ENCODE data around the gene INHBB. TPM values are rescaled to one million over a fixed set of nuclear protein-coding genes. Genes with fewer than 3 reads are reported as not detected.

Gene INHBB
- total RNA-seq, 1 donor from 2014 or later: 2.8 TPM

DNA sequence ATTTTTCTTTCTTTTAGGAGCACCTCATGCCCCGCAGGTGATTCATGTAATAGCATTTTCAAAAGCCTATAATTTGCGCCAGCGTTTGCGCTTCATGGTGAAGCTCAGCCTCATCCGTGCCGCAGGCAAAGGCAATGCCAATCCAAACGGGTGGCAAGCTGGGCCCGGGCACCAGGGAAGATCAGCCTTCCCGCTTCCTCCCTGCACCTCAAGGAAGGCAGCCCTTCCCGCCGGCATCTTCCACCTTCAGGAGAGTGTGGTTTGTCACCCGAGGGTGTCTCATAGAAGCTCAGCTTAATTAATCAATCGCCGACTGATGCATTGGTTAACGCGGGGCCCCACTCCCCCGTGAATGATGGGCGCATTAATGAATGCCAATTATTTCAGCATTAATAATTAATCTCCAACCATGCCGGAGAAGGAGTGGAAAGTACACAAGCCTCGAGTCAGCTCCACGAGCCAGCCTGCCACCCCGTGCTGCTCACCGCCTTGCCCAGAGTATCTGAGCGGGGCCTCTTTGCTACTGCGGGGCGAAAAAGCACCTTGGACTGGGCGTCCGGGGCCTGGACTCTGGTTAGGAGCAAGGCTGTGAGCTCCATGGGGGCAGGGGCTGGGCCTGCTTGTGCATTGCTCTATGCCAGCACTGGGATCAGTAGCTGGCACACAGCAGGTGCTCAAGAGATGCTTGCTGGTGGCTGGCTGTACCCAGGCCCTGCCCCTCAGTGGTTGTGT lies 13.0 kb downstream of the INHBB start:
- DNase-seq: no peak

DNA sequence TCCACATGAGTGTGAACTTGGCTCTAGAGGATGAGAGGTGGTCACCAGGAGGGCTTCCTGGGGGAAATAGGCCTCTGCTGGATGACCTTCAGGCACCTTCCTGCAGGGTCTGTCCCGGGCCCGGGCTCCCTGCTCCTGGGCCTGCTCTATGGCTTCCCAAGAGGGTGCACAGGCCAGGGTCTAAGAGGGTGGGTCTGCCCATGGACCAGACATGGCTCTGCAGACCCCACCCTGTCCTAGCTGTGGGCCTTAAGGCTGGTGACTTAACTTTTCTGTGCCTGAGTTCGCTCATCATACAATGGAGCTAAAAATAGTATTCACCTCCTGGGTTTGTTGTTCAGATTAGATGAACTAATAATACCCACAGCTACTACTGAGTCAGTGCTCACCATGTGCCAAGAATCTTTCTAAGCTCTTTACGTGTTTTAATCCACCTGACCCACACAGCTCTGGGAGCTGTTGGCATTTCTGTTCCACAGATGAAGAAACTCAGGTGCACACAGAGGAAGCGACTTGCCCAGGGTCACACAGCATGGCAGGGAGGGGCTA lies 14.4 kb downstream of the INHBB start:
- DNase-seq: no peak

DNA sequence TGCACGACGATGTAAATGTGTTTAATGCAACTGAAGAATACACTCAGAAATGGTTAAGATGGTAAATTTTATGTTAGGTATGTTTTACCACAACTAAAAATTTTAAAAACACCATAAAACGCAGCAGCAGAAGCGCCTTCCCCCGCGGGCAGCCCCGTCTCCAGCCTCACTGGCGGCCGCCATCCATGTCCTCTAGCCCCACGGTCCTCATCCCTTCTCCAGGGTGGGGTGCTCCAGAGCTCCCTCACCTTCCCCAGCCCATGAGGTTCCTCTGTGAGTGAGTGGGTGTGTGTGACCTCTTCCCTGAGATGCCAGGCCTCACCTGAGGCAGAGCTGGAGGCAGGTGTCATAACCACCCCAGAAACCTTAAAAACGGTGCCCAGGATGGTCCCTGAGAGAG lies 17.0 kb downstream of the INHBB start:
- no peak for DNase-seq

GRCh38 chr2:120365236-120365793 lies 19.4 kb downstream of the INHBB start:
- peak; percentile 35 for DNase-seq

DNA sequence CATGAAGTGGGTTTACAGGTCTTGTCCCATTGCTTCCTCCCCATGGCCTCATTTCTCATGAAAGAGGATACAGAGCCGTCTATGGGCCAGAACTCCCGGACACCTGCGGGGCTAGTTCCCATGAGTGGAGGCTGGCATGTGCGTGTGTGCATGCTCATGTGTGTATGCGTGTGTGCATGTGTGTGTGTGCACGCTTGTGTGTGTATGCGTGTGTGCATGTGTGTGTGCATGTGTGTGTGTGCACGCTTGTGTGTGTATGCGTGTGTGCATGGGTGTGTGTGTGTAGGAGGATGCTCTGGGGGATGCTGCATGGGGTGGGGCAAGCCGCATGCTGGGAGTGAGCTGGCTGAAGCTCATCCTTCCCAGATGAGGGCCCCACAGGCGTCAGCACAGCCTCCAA lies 20.8 kb downstream of the INHBB start:
- DNase-seq: no peak

DNA sequence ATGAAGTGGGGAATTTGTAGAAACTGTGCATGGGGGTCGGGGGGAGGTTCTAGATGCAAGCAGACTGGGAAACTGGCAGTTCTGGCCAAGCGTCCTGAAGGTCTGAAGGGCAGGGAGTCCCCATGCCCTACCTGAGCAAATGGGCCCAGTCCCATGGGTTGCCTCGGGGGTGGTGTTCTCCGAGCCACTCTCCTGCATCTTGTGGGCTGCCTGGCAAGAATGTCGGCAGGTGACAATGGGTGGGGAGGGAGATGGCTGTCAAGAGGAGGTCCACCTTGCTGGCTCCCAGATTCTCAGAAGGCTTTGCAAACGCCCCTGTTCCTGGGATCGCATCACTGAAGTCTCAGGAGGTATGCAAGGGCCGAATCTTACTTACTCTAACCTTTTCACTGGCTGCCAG lies 21.3 kb downstream of the INHBB start:
- no peak for DNase-seq

DNA sequence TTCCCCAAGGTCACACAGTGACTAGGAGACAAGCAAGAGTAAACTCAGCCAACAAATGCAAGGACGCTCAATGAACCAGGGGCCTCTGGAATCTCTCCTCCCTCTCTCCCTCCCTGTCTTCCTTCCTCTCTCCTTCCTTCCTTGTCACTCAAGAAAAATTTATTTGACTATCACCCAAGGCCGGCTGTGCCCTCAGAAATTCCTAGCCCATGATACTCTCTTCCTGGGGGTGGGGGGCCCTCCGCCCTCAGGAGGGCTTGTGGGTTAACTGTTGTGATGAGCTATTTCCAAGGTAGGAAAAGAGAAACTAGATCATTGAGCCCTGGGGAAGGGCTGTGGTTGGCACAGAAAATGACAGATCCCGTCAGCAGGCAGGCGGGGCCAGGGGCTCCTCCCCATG lies 21.7 kb downstream of the INHBB start:
- DNase-seq: no peak

GRCh38 chr2:120368086-120368485 lies 22.1 kb downstream of the INHBB start:
- no peak for DNase-seq

GRCh38 chr2:120369250-120369649 lies 23.3 kb downstream of the INHBB start:
- DNase-seq: no peak

DNA sequence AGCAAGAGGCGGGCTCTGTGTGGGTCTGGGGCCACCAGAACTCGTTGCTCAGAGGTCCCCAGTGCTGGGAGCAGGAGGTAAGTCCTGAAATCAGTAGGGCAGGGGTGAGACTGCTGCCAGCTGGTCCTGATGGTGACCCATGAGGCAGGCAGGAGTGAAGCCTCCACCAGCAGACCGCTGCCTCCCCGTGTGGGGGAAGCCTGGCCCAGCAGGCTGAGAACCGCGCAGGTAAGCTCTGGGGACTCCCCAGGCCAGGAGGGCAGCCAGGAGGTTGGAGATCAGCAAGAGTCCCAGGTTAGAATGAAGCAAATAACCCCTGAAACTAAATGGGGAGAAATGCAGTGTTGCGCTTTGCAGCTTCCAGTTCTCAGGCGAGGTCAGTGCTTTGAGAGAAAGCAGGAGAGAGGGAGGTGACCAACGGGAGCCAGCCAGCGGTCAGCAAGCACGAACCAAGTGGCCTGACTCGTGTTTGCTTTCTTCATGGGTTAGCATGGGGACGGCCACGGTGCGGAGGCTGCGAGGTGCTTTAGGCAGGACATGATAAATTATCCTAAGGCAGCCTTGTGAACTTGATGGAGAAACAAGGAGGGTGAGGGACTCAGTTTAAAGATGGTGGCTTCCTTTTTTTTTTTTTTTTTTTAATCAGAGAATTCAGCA lies 26.2 kb downstream of the INHBB start:
- no peak for DNase-seq

- no peak for DNase-seq
Observed at GRCh38 chr2:120372816-120373215, 26.9 kb downstream of the INHBB start.

DNA sequence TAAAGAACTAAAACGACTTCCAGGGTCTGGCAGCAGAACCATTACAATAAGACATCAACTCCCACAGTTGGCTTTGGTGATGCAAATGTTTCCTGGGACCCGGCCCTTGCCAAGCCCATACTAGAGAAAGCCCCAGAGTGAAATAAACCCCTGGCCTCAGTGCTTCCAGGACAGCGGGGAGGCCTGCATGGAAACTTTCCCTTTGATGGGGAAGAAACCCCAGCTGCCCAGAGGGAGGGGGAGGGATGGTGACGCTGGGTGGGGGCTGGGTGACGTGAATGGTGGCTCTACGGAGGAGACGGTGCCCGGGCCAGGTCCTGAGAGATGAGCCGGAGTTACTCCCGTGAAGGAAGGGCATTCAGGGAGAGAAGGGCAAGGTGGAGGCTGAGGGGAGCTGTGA lies 27.5 kb downstream of the INHBB start:
- no peak for DNase-seq

- no peak for DNase-seq
Observed at GRCh38 chr2:120374821-120375220, 28.9 kb downstream of the INHBB start.

DNA sequence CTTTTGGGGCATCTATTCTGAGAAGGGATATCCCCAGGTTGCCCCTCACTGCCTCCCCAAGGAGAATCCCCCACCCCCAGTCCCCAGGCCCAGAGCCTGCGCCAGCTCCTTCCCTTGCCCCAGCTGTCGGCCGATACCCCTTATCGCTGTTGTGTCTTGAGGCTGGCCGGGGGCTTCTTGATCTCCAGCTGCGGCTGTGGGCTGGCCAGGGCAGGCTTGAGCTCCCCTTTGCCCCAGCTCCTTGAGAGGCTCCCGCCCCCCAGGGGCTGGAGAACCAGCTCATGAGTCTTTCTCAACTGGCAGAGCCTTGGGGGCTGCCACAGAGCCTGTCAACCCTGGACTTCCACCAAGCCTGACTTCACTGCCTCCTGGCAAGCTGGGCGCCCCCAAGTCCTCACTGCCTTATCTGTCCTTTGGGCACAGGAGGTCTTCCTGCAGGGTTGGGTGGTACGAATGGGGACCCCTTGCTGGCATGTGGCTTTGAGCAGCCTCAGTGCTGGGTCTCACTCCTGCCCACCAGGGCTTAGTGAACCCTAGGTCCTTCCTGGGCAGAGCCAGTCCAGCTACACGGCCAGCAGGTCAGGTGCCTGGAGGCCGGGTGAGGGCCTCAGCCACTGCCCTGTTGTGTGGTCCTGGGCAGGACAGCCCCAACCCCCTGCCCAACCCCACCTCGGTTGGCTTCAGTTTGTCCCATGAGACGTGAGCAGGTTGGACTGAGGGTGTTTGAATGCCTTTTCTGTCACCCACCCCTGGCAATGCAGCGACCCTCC lies 29.5 kb downstream of the INHBB start:
- DNase-seq: no peak

GRCh38 chr2:120376101-120376500 lies 30.2 kb downstream of the INHBB start:
- no peak for DNase-seq

GRCh38 chr2:120376679-120377640 lies 31.0 kb downstream of the INHBB start:
- no peak for DNase-seq

DNA sequence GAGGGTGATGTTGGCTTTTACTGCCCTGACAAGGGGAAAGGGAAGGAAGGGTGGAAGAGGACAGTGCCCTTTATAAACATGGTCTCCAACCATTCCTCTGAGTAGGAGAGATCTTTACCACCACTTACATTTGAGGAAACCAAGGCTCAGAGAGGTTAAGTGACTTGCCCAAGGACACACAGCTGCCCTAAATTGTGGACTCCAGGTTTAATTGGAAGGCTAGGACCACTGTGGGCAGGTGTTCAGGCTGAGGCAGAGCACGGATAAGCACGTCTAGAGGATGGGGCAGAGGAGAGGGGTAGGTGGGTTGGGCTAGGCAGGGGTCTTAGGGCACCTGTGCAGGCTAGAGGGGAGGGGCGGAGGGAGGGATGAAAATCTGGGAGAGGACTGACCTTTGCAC lies 32.7 kb downstream of the INHBB start:
- DNase-seq: no peak

DNA sequence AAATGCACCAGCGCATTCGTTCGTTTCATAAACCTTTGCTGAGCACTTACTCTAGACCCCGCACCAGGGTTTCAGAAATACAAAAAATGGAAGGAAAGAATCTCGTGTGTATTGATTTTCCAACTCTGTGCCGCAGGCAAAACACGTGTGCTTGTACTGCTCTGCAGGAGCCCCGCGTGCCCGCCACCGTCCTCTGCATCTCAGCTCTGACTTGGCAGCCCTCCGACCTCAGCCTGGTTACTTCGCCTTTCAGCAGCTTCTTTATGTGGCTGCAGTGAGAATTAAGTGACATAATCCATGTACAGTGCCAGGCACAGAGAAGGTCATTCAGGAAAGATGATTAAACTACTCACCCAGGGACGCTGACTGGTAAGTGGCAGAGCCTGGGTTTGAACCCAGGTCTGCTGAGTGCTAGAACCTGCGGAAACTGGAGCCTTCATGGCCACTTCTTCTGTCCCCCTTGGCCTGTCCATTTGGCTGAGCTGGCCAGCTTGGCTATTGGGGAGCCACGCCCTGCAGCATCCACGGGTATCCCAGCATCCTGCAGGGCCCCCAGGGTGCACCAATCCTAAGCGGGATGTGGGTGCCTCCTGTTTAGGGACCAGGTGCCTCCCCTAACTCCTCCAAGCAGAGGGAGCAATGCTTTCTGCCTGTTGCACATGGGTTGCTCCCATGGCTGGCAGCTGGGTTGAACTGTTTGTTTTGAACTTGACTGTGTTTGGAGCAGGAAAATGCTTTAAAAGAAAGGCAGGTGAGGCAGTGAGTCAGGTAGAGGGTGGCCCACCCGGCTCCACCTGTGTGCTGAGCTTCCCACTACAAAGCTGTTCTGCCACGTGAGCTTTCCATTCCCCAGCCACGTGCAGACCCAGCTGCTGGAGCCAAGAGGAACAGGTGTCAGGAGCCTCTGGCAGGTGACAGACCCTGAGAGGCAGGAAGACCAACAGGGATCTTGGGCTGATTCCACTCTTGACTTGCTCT lies 34.3 kb downstream of the INHBB start:
- DNase-seq: peak; percentile 40

- no peak for DNase-seq
Observed at GRCh38 chr2:120381192-120381591, 35.3 kb downstream of the INHBB start.

GRCh38 chr2:120381661-120382060 lies 35.7 kb downstream of the INHBB start:
- DNase-seq: no peak
